HG03095 (cell line): ENCODE data around the gene FSTL5.
"Not testable (repeated sequence)": the region's sequence is repeated elsewhere in the genome, so short reads cannot be mapped to it uniquely, and the experiment has no call there.

ENCODE experiments used
- ATAC-seq: cut with Tn5 transposase; IDR thresholded peaks from one replicate; pipeline ENCODE4 v1.9.1; 2021; ENCODE audit warnings: moderate library complexity; ENCODE audit not compliant: unreplicated experiment

FSTL5 gene

GRCh38 chr4:162163892-162164759 is at the start of gene FSTL5:
Gene FSTL5, minus strand, starts transcription at chr4:162164000. Its CDS starts 52,604 bp downstream, at chr4:162111396.
- peak; percentile 92 for ATAC-seq

GRCh38 chr4:162209706-162210105 is 45.9 kb upstream of the FSTL5 start:
- ATAC-seq: no peak

GRCh38 chr4:162203478-162203877 is 39.7 kb upstream of the FSTL5 start:
- not testable (repeated sequence) for ATAC-seq

- ATAC-seq: no peak
Observed at GRCh38 chr4:162201673-162202072, 37.9 kb upstream of the FSTL5 start.

GRCh38 chr4:162170509-162170908 is 6.7 kb upstream of the FSTL5 start:
- ATAC-seq: no peak

- no peak for ATAC-seq
Observed at GRCh38 chr4:162164906-162165510, 1.2 kb upstream of the FSTL5 start.

- ATAC-seq: no peak
Observed at GRCh38 chr4:162162672-162163071, 1.1 kb downstream of the FSTL5 start.

GRCh38 chr4:162157241-162157640 is 6.6 kb downstream of the FSTL5 start:
- no peak for ATAC-seq

- ATAC-seq: no peak
Observed at GRCh38 chr4:162154862-162155540, 8.8 kb downstream of the FSTL5 start.

- no peak for ATAC-seq
Observed at GRCh38 chr4:162151850-162152249, 11.9 kb downstream of the FSTL5 start.

- no peak for ATAC-seq
Observed at GRCh38 chr4:162151386-162151785, 12.4 kb downstream of the FSTL5 start.

GRCh38 chr4:162149644-162150043 is 14.2 kb downstream of the FSTL5 start:
- no peak for ATAC-seq

GRCh38 chr4:162140051-162140683 is 23.6 kb downstream of the FSTL5 start:
- ATAC-seq: no peak

- ATAC-seq: no peak
Observed at GRCh38 chr4:162139412-162139811, 24.4 kb downstream of the FSTL5 start.

- no peak for ATAC-seq
Observed at GRCh38 chr4:162131256-162131655, 32.5 kb downstream of the FSTL5 start.

GRCh38 chr4:162126729-162127128 is 37.1 kb downstream of the FSTL5 start:
- no peak for ATAC-seq

GRCh38 chr4:162117051-162117450 is 46.7 kb downstream of the FSTL5 start:
- ATAC-seq: no peak

- no peak for ATAC-seq
Observed at GRCh38 chr4:162116095-162116779, 47.6 kb downstream of the FSTL5 start.

GRCh38 chr4:162115333-162115732 is 48.5 kb downstream of the FSTL5 start:
- no peak for ATAC-seq

- no peak for ATAC-seq
Observed at GRCh38 chr4:162111078-162111477, 52.7 kb downstream of the FSTL5 start.
